GM12891 (cell line): ENCODE results near the gene CRLF2.

Source experiments
- POLR2A ChIP-seq: IDR thresholded peaks from 2 replicates; pipeline ENCODE4 v1.6.1; 2011; ENCODE audit warnings: low read depth, low read length, control low read depth
- POLR2AphosphoS5 ChIP-seq: IDR thresholded peaks from 2 replicates; pipeline ENCODE4 v1.6.1; 2011; ENCODE audit warnings: low read depth, low read length, control low read depth

- TF ChIP-seq POLR2A (no peak), POLR2AphosphoS5 (no peak)
These were observed 45.0 kb downstream of the CRLF2 start for GRCh38 chrX:1167466-1167865.
